PC-9 (cell line): ENCODE measurements around the gene PIEZO2. TPM values are rescaled to one million over a fixed set of nuclear protein-coding genes. Genes with fewer than 3 reads are reported as not detected.

Experiments
- BruUV-seq: library from RNA; stranded (reverse); fragments of 400-500 nt; replicated peaks from 2 replicates; lab custom pipeline; 2021; lab: Mats Ljungman, UMichigan
- CTCF ChIA-PET: fragments of 300-600 bp; sonication (Branson Sonifier 250); formaldehyde crosslinking; loops from one replicate; lab custom pipeline; 2022; ENCODE audit warnings: antibody characterized with exemption; lab: Charles Lee
- POLR2A ChIA-PET: fragments of 300-600 bp; sonication (Branson Sonifier 250); formaldehyde crosslinking; loops from one replicate; lab custom pipeline; 2022; ENCODE audit warnings: antibody characterized with exemption; ENCODE audit not compliant: unreplicated experiment; lab: Charles Lee
- DNase-seq, 2 experiments: peaks; one replicate each; pipeline versions ENCODE4 v3.0.0 to v3.0.0-alpha.2; 2015 to 2022; ENCODE audit warnings: mixed read lengths in 1 of 2
- H2AFZ ChIP-seq: fragments of 200-600 bp; sonication (generic); 2 replicates; pipeline ENCODE4 v1.8.1; 2017; ENCODE audit warnings: antibody characterized with exemption
- H3F3A ChIP-seq: fragments of 200-600 bp; sonication (generic); 2 replicates; pipeline ENCODE4 v1.8.1; 2017; ENCODE audit warnings: antibody characterized with exemption, mild to moderate bottlenecking, low read depth; ENCODE audit not compliant: insufficient read depth
- H3K27ac ChIP-seq: fragments of 200-600 bp; sonication (generic); 2 replicates; pipeline ENCODE4 v1.6.1; 2016; ENCODE audit warnings: mixed run types
- H3K27me3 ChIP-seq: fragments of 200-600 bp; sonication (generic); 2 replicates; pipeline ENCODE4 v1.6.1; 2016; ENCODE audit warnings: low read depth, mixed run types; ENCODE audit not compliant: insufficient read depth
- H3K36me3 ChIP-seq: fragments of 200-600 bp; sonication (generic); 2 replicates; pipeline ENCODE4 v1.6.1; 2016; ENCODE audit warnings: low read depth, mixed run types
- H3K4me1 ChIP-seq: fragments of 200-600 bp; sonication (generic); replicated peaks from 2 replicates; pipeline ENCODE4 v1.6.1; 2016; ENCODE audit warnings: mixed run types; ENCODE audit not compliant: insufficient read depth
- H3K4me2 ChIP-seq: fragments of 200-600 bp; sonication (generic); 2 replicates; pipeline ENCODE4 v1.6.1; 2017; ENCODE audit warnings: mixed run types
- H3K4me3 ChIP-seq: fragments of 200-600 bp; sonication (generic); 2 replicates; pipeline ENCODE4 v1.6.1; 2016; ENCODE audit warnings: mixed run types
- H3K79me2 ChIP-seq: fragments of 200-600 bp; sonication (generic); 2 replicates; pipeline ENCODE4 v1.6.1; 2017; ENCODE audit warnings: low read depth, mixed run types
- H3K9me2 ChIP-seq: fragments of 200-600 bp; sonication (generic); 2 replicates; pipeline ENCODE4 v1.8.1; 2017; ENCODE audit warnings: mild to moderate bottlenecking; ENCODE audit not compliant: insufficient read depth
- H3K9me3 ChIP-seq: fragments of 200-600 bp; sonication (generic); 2 replicates; pipeline ENCODE4 v1.8.1; 2016; ENCODE audit warnings: low read depth; ENCODE audit not compliant: insufficient read depth
- H4K20me1 ChIP-seq: fragments of 200-600 bp; sonication (generic); 2 replicates; pipeline ENCODE4 v1.8.1; 2017; ENCODE audit not compliant: insufficient read depth
- EZH2 ChIP-seq: fragments of 200-600 bp; sonication (generic); IDR thresholded peaks from 2 replicates; pipeline ENCODE4 v1.8.0; 2017; ENCODE audit warnings: antibody characterized with exemption, low read depth
- intact Hi-C: fragments of 100-400 bp; cut with micrococcal nuclease; formaldehyde crosslinking; loops from one replicate; pipeline ENCODE4 v1.10.0; 2022; ENCODE audit not compliant: unreplicated experiment
- total RNA-seq: library from RNA; stranded (reverse); gene quantifications from 2 replicates; pipeline ENCODE4 v1.2.3, GENCODE V29; 2021
- TF ChIP-seq, protein P1 (sequence below): fragments of 200-600 bp; sonication (generic); conservative IDR thresholded peaks from 2 replicates; pipeline ENCODE4 v1.6.1; 2017; ENCODE audit warnings: mixed run types, antibody characterized with exemption, mild to moderate bottlenecking, moderate library complexity

Gene PIEZO2
- total RNA-seq, 1 experiment from 2014 or later, result not detected

DNA sequence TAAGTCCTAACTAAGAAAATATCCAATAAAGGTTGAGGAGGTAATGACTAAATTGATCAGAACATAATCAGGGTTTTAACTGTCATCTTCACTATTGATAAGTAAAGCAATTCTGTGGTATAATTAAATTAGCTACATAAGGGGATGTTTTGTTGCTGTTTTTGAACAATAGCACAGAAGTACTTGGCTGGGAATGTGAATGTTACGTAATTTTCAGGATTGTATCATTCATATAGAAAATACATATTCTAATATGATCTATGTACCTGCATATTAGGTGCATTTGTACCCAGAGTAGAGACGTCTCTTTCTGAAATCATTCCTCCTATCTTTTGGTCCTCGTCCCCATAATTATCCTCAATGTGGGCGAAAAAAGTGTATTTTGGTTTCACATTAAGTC lies 109.0 kb downstream of the PIEZO2 start:
- H3K4me3 ChIP-seq, result no peak overlapping the region
- H3F3A ChIP-seq, result no peaks in the 10 kb centered on the region
- no peaks in the 10 kb centered on the region for H3K9me2 ChIP-seq
- H3K4me2 ChIP-seq, result no peak overlapping the region
- POLR2A ChIA-PET, result no interaction called here
- H3K4me1 ChIP-seq, result no peaks in the 10 kb centered on the region
- no TSS peak for BruUV-seq
- DNase-seq, result no peak
- H3K9me3 ChIP-seq, result no peaks in the 10 kb centered on the region
- CTCF ChIA-PET, result interaction anchor here (0.7 kb wide), 1 partner anchor 11 kb away, joined by 4 read pairs; no protein-coding TSS in a partner anchor
- no peak overlapping the region for H3K27ac ChIP-seq
- H2AFZ ChIP-seq, result no peak overlapping the region
- no peak for TF ChIP-seq EZH2
- TF ChIP-seq, protein P1, sequence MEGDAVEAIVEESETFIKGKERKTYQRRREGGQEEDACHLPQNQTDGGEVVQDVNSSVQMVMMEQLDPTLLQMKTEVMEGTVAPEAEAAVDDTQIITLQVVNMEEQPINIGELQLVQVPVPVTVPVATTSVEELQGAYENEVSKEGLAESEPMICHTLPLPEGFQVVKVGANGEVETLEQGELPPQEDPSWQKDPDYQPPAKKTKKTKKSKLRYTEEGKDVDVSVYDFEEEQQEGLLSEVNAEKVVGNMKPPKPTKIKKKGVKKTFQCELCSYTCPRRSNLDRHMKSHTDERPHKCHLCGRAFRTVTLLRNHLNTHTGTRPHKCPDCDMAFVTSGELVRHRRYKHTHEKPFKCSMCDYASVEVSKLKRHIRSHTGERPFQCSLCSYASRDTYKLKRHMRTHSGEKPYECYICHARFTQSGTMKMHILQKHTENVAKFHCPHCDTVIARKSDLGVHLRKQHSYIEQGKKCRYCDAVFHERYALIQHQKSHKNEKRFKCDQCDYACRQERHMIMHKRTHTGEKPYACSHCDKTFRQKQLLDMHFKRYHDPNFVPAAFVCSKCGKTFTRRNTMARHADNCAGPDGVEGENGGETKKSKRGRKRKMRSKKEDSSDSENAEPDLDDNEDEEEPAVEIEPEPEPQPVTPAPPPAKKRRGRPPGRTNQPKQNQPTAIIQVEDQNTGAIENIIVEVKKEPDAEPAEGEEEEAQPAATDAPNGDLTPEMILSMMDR, result no peak
- intact Hi-C loops, result loop anchor here (2.0 to 5.0 kb wide), 3 partner anchors 188 to 1068 kb away; no protein-coding TSS in a partner anchor
- H4K20me1 ChIP-seq, result no peaks in the 10 kb centered on the region
- H3K79me2 ChIP-seq, result no peaks in the 10 kb centered on the region
- H3K27me3 ChIP-seq, result peaks cover 18% of the 10 kb centered on the region
- no peaks in the 10 kb centered on the region for H3K36me3 ChIP-seq

DNA sequence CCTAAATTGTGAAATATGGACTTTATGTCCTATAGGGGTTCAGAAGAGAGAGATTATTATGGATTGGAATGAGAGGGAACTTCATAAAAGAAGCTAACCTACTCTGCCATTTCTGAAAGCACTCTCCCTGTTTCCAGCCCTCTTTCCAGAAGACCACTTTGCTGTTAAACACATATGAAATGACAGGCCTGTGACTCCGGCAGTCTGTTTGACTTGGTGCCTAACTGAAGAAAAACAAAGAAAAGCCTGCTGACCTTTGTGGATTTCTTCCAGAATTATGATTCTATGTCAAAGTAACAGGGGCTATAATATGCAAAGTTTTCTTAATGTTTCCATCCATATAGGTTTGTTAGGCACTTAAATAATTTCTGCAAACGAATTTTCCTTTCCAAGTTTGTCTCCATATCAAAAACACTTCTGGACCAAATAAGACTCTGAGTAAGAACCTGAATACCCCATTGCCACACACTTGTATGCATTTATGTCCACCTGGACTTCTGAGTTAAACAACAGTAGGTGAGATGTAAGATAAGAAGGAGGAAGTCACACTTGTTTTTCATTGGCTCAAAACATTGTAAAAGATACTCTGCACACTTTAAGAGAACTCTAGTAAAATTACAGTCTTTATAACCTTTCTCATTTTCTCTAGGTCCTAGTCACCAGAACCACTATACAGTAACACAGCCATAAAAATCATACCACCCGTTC lies 111.7 kb downstream of the PIEZO2 start:
- ChIA-PET POLR2A (no interaction called here), CTCF (no interaction called here)
- Histone ChIP-seq H3K4me1 (no peaks in the 10 kb centered on the region), H3K4me2 (no peak overlapping the region), H3K9me2 (no peaks in the 10 kb centered on the region), H3F3A (no peaks in the 10 kb centered on the region), H2AFZ (no peak overlapping the region), H3K4me3 (no peak overlapping the region), H3K27ac (no peak overlapping the region), H3K79me2 (no peaks in the 10 kb centered on the region), H3K36me3 (no peaks in the 10 kb centered on the region), H4K20me1 (no peaks in the 10 kb centered on the region), H3K27me3 (peaks cover 16% of the 10 kb centered on the region), H3K9me3 (no peaks in the 10 kb centered on the region)
- no peak for DNase-seq
- intact Hi-C loops, result no loop called here
- TF ChIP-seq EZH2, result no peak
- TF ChIP-seq, protein P1, result no peak
- BruUV-seq, result no TSS peak

DNA sequence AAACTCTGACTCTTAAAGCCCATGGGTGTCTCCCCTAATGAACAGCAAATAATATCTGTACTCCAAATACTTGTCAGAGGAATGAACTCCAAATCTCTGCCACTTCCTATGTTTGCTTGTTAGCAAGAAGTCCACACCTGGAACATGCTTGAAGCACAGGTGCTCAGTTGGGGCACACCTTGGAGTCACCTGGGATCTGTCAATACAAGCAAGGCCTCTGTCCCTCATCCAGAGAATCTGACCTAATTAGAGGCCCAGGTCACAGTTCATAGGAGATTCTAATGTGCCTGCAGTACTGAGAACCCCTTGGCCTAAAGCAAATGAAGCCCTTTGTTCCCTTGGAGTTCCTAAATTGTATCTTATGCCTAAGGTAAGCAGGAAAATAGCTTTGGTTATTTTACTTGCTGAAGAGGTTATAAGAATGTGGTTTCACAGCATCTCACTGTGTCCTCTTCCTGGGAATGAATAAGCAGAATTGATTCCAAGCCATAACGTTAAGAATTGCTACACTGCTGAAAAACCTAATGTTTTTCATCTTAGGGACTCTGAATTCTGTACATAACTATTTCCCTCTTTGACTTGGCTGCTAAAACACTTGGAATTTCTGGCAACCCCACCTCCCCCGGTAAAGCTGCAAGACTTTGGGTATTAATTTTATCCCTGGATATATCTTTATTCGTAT lies 113.4 kb downstream of the PIEZO2 start:
- ChIA-PET POLR2A (no interaction called here), CTCF (no interaction called here)
- Histone ChIP-seq H3K9me3 (no peaks in the 10 kb centered on the region), H3K27me3 (peaks cover 25% of the 10 kb centered on the region), H4K20me1 (no peaks in the 10 kb centered on the region), H2AFZ (no peak overlapping the region), H3K4me2 (no peak overlapping the region), H3K36me3 (no peaks in the 10 kb centered on the region), H3F3A (no peaks in the 10 kb centered on the region), H3K27ac (no peak overlapping the region), H3K4me3 (no peak overlapping the region), H3K4me1 (no peaks in the 10 kb centered on the region), H3K9me2 (no peaks in the 10 kb centered on the region), H3K79me2 (no peaks in the 10 kb centered on the region)
- intact Hi-C loops, result no loop called here
- TF ChIP-seq, protein P1, result no peak
- TF ChIP-seq EZH2, result no peak
- DNase-seq, result no peak
- BruUV-seq, result no TSS peak
